ENCODE data around the gene FILIP1L.

The FILIP1L gene

GRCh38 chr3:100114413-100115030, at the start of gene FILIP1L:
Gene FILIP1L, minus strand, starts transcription at chr3:100114501.
- no peak within 1 kb of the TSS for H3K4me3 ChIP-seq (ENCODE audit: low read depth, low read length)

GRCh38 chr3:100163787-100164186, 49.5 kb upstream of the FILIP1L start:
- H3K4me3 ChIP-seq (ENCODE audit: low read depth, low read length), result no peak overlapping the region

GRCh38 chr3:100160521-100160920, 46.2 kb upstream of the FILIP1L start:
- no peak overlapping the region for H3K4me3 ChIP-seq (ENCODE audit: low read depth, low read length)

- no peak overlapping the region for H3K4me3 ChIP-seq (ENCODE audit: low read depth, low read length)
These were observed 45.2 kb upstream of the FILIP1L start for GRCh38 chr3:100159331-100160153.

- H3K4me3 ChIP-seq (ENCODE audit: low read depth, low read length), result no peak overlapping the region
These were observed 44.6 kb upstream of the FILIP1L start for GRCh38 chr3:100158918-100159330.

- no peak overlapping the region for H3K4me3 ChIP-seq (ENCODE audit: low read depth, low read length)
These were observed 43.4 kb upstream of the FILIP1L start for GRCh38 chr3:100157685-100158084.

GRCh38 chr3:100155590-100155989, 41.3 kb upstream of the FILIP1L start:
- no peak overlapping the region for H3K4me3 ChIP-seq (ENCODE audit: low read depth, low read length)

- H3K4me3 ChIP-seq (ENCODE audit: low read depth, low read length), result no peak overlapping the region
These were observed 40.8 kb upstream of the FILIP1L start for GRCh38 chr3:100155128-100155527.

- H3K4me3 ChIP-seq (ENCODE audit: low read depth, low read length), result no peak overlapping the region
These were observed 39.9 kb upstream of the FILIP1L start for GRCh38 chr3:100154171-100154570.

- H3K4me3 ChIP-seq (ENCODE audit: low read depth, low read length), result no peak overlapping the region
These were observed 36.9 kb upstream of the FILIP1L start for GRCh38 chr3:100151024-100151707.

GRCh38 chr3:100150473-100150872, 36.2 kb upstream of the FILIP1L start:
- H3K4me3 ChIP-seq (ENCODE audit: low read depth, low read length), result no peak overlapping the region

GRCh38 chr3:100149713-100150415, 35.6 kb upstream of the FILIP1L start:
- H3K4me3 ChIP-seq (ENCODE audit: low read depth, low read length), result no peak overlapping the region

GRCh38 chr3:100149130-100149529, 34.8 kb upstream of the FILIP1L start:
- H3K4me3 ChIP-seq (ENCODE audit: low read depth, low read length), result no peak overlapping the region

- no peak overlapping the region for H3K4me3 ChIP-seq (ENCODE audit: low read depth, low read length)
These were observed 30.1 kb upstream of the FILIP1L start for GRCh38 chr3:100144255-100144866.

- no peak overlapping the region for H3K4me3 ChIP-seq (ENCODE audit: low read depth, low read length)
These were observed 27.3 kb upstream of the FILIP1L start for GRCh38 chr3:100141586-100141985.

- no peak overlapping the region for H3K4me3 ChIP-seq (ENCODE audit: low read depth, low read length)
These were observed 26.7 kb upstream of the FILIP1L start for GRCh38 chr3:100140976-100141375.

- no peak overlapping the region for H3K4me3 ChIP-seq (ENCODE audit: low read depth, low read length)
These were observed 22.6 kb upstream of the FILIP1L start for GRCh38 chr3:100136921-100137320.

- H3K4me3 ChIP-seq (ENCODE audit: low read depth, low read length), result no peak overlapping the region
These were observed 16.9 kb upstream of the FILIP1L start for GRCh38 chr3:100131241-100131640.

GRCh38 chr3:100129941-100130340, 15.6 kb upstream of the FILIP1L start:
- H3K4me3 ChIP-seq (ENCODE audit: low read depth, low read length), result no peak overlapping the region

- no peak overlapping the region for H3K4me3 ChIP-seq (ENCODE audit: low read depth, low read length)
These were observed 14.3 kb upstream of the FILIP1L start for GRCh38 chr3:100128565-100128964.

- H3K4me3 ChIP-seq (ENCODE audit: low read depth, low read length), result no peak overlapping the region
These were observed 13.5 kb upstream of the FILIP1L start for GRCh38 chr3:100127792-100128191.

Measured in iPS-11a (cell line).